IMR-90 (cell line): Measurements from ENCODE around the gene CLCN6. TPM values are rescaled to one million over a fixed set of nuclear protein-coding genes. Genes with fewer than 3 reads are reported as not detected.

Experiments
- ATAC-seq: fragments of 200-7000 bp; cut with Tn5 transposase; 2 replicates; pipeline ENCODE4 v1.9.1; 2020; ENCODE audit warnings: low read depth, mild to moderate bottlenecking, moderate library complexity
- BruUV-seq: library from RNA; stranded (reverse); fragments of 400-500 nt; replicated peaks from 2 replicates; lab custom pipeline; 2021; lab: Mats Ljungman, UMichigan
- CTCF ChIA-PET: fragments of 300-600 bp; formaldehyde crosslinking; extraction: SDS; loops from one replicate; lab custom pipeline; 2021; ENCODE audit warnings: antibody characterized with exemption; lab: Yijun Ruan, JAX
- POLR2A ChIA-PET: fragments of 300-600 bp; sonication (Branson Sonifier 250); formaldehyde crosslinking; loops from one replicate; lab custom pipeline; 2022; ENCODE audit warnings: antibody characterized with exemption; ENCODE audit not compliant: unreplicated experiment; lab: Charles Lee
- DNase-seq: peaks from one replicate; pipeline ENCODE4 v3.0.0; 2013
- H2AFZ ChIP-seq: replicated peaks from 2 replicates; pipeline ENCODE3; 2013; ENCODE audit warnings: low read length, mild to moderate bottlenecking; ENCODE audit not compliant: poor library complexity
- H2AK5ac ChIP-seq: 2 replicates; pipeline ENCODE4 v1.6.1; 2013; ENCODE audit warnings: low read depth, low read length, inconsistent platforms
- H2AK9ac ChIP-seq: replicated peaks from 2 replicates; pipeline ENCODE3; 2013; ENCODE audit warnings: mild to moderate bottlenecking, low read depth, low read length, moderate library complexity; ENCODE audit not compliant: poor library complexity
- H2BK120ac ChIP-seq: 2 replicates; pipeline ENCODE4 v1.6.1; 2013; ENCODE audit warnings: low read depth, low read length, inconsistent platforms
- H2BK15ac ChIP-seq: 3 replicates; pipeline ENCODE4 v1.6.1; 2013; ENCODE audit warnings: low read depth, low read length, inconsistent platforms
- H2BK20ac ChIP-seq: 2 replicates; pipeline ENCODE4 v1.6.1; 2013; ENCODE audit warnings: low read depth, mild to moderate bottlenecking, inconsistent platforms, low read length, moderate library complexity
- H2BK5ac ChIP-seq: 2 replicates; pipeline ENCODE4 v1.6.1; 2013; ENCODE audit warnings: mild to moderate bottlenecking, low read depth, low read length, inconsistent platforms; ENCODE audit not compliant: poor library complexity, severe bottlenecking
- H3K14ac ChIP-seq: replicated peaks from 2 replicates; pipeline ENCODE4 v1.6.1; 2013; ENCODE audit warnings: low read depth, low read length, inconsistent platforms
- H3K18ac ChIP-seq: 2 replicates; pipeline ENCODE4 v1.6.1; 2013; ENCODE audit warnings: low read depth, low read length, control low read depth
- H3K23ac ChIP-seq: 2 replicates; pipeline ENCODE4 v1.6.1; 2013; ENCODE audit warnings: low read depth, low read length, inconsistent platforms
- H3K27ac ChIP-seq: 2 replicates; pipeline ENCODE4 v1.5.1; 2013; ENCODE audit warnings: mild to moderate bottlenecking, control low read depth, low read length; ENCODE audit not compliant: insufficient read depth
- H3K27me3 ChIP-seq: 2 replicates; pipeline ENCODE4 v1.6.1; 2013; ENCODE audit warnings: low read length; ENCODE audit not compliant: control insufficient read depth, insufficient read depth
- H3K36me3 ChIP-seq: 2 replicates; pipeline ENCODE4 v1.6.1; 2013; ENCODE audit warnings: low read length, mixed read lengths; ENCODE audit not compliant: control insufficient read depth, insufficient read depth
- H3K4ac ChIP-seq: 2 replicates; pipeline ENCODE4 v1.6.1; 2013; ENCODE audit warnings: low read depth, low read length, inconsistent platforms
- H3K4me1 ChIP-seq: 2 replicates; pipeline ENCODE4 v1.6.1; 2013; ENCODE audit warnings: low read length, mixed read lengths; ENCODE audit not compliant: control insufficient read depth, insufficient read depth
- H3K4me2 ChIP-seq: 2 replicates; pipeline ENCODE4 v1.6.1; 2013; ENCODE audit warnings: low read depth, mild to moderate bottlenecking, control low read depth, low read length, moderate library complexity
- H3K4me3 ChIP-seq: 2 replicates; pipeline ENCODE4 v1.5.1; 2013; ENCODE audit warnings: low read depth, mild to moderate bottlenecking, control low read depth, low read length, moderate library complexity; ENCODE audit not compliant: insufficient read depth
- H3K56ac ChIP-seq: 2 replicates; pipeline ENCODE4 v1.6.1; 2013; ENCODE audit warnings: low read length, inconsistent platforms; ENCODE audit not compliant: insufficient read depth; ENCODE audit errors: extremely low read depth
- H3K79me1 ChIP-seq, 2 experiments: 2 replicates each; pipeline ENCODE4 v1.6.1; 2013; ENCODE audit warnings: low read length in 2 of 2, inconsistent platforms in 1 of 2, low read depth in 1 of 2
- H3K9ac ChIP-seq: 2 replicates; pipeline ENCODE4 v1.6.1; 2013; ENCODE audit warnings: low read depth, low read length, control low read depth
- H3K9me1 ChIP-seq: 2 replicates; pipeline ENCODE4 v1.6.1; 2013; ENCODE audit warnings: low read length, inconsistent platforms; ENCODE audit not compliant: insufficient read depth
- H3K9me3 ChIP-seq: 2 replicates; pipeline ENCODE4 v1.6.1; 2013; ENCODE audit warnings: low read length; ENCODE audit not compliant: control insufficient read depth, insufficient read depth
- H4K20me1 ChIP-seq: 2 replicates; pipeline ENCODE4 v1.6.1; 2013; ENCODE audit warnings: low read length, inconsistent platforms; ENCODE audit not compliant: insufficient read depth
- H4K5ac ChIP-seq: 2 replicates; pipeline ENCODE4 v1.6.1; 2013; ENCODE audit warnings: mild to moderate bottlenecking, low read depth, low read length, control low read depth
- H4K8ac ChIP-seq, 2 experiments: 2 replicates each; pipeline ENCODE4 v1.6.1; 2013; ENCODE audit warnings: low read depth in 2 of 2, low read length in 2 of 2, control low read depth in 1 of 2, inconsistent platforms in 1 of 2
- H4K91ac ChIP-seq: 2 replicates; pipeline ENCODE4 v1.6.1; 2013; ENCODE audit warnings: low read depth, low read length, inconsistent platforms; ENCODE audit not compliant: insufficient read depth
- BHLHE40 ChIP-seq: fragments of 150-350 bp; IDR thresholded peaks from 2 replicates; pipeline ENCODE4 v1.6.1; 2016; ENCODE audit warnings: mild to moderate bottlenecking, low read depth, low read length
- FOS ChIP-seq: fragments of 150-350 bp; IDR thresholded peaks from 2 replicates; pipeline ENCODE4 v1.6.1; 2016; ENCODE audit warnings: low read depth, low read length
- MXI1 ChIP-seq: IDR thresholded peaks from 2 replicates; pipeline ENCODE4 v1.6.1; 2012; ENCODE audit warnings: low read depth, mild to moderate bottlenecking, low read length, moderate library complexity, borderline replicate concordance
- NFE2L2 ChIP-seq: fragments of 150-350 bp; IDR thresholded peaks from 2 replicates; pipeline ENCODE4 v1.6.1; 2016; ENCODE audit warnings: low read depth, mild to moderate bottlenecking, low read length
- RAD21 ChIP-seq: IDR thresholded peaks from 2 replicates; pipeline ENCODE4 v1.6.1; 2012; ENCODE audit warnings: low read length, improper control_type of control experiment
- WGBS, 2 experiments: methylation state at CpG; one replicate each; pipeline versions ENCODE4 v1.1.5 to v1.1.7; 2013; ENCODE audit warnings: missing lambda C conversion rate in 2 of 2; ENCODE audit not compliant: insufficient read length in 1 of 2; ENCODE audit errors: extremely low coverage in 2 of 2; 5-methylcytosine and 5-hydroxymethylcytosine counted together
- dilution Hi-C: fragments of 300-500 bp; cut with HindIII; formaldehyde crosslinking; loops from one replicate; pipeline ENCODE4 v1.14.3; 2018; ENCODE audit warnings: low sequenced_read_pairs; ENCODE audit not compliant: unreplicated experiment
- in situ Hi-C: fragments of 300-500 bp; cut with MboI; formaldehyde crosslinking; loops from 3 replicates; pipeline ENCODE4 v1.14.3; 2019; ENCODE audit warnings: low sequenced_read_pairs, inconsistent platforms, mixed read lengths
- intact Hi-C: fragments of 100-400 bp; cut with micrococcal nuclease; formaldehyde crosslinking; loops from 2 replicates; pipeline ENCODE4 v1.10.0; 2022
- polyA plus RNA-seq, 3 experiments: library from polyadenylated mRNA; depleted of rRNA; stranded (reverse); fragments of >200 nt; gene quantifications; 2 replicates each; pipeline ENCODE4 v1.2.3, GENCODE V29; 2012; ENCODE audit warnings: low replicate concordance in 1 of 3
- total RNA-seq: library from RNA; depleted of rRNA; stranded (reverse); fragments of >200 nt; gene quantifications from 2 replicates; pipeline ENCODE4 v1.2.3, GENCODE V29; 2012
- TF ChIP-seq, protein P1 (sequence below): conservative IDR thresholded peaks from 2 replicates; pipeline ENCODE4 v1.5.1; 2012; ENCODE audit warnings: mild to moderate bottlenecking, low read depth, low read length, improper control_type of control experiment
- TF ChIP-seq, protein P2 (sequence below): fragments of 150-350 bp; IDR thresholded peaks from 2 replicates; pipeline ENCODE4 v1.6.1; 2017; ENCODE audit warnings: mild to moderate bottlenecking, antibody characterized with exemption, low read length, low read depth

Gene CLCN6
- total and polyA plus RNA-seq, 2 of the 4 experiments (the other 2 are of a cell fraction) = 4.1 to 10.6 TPM

DNA sequence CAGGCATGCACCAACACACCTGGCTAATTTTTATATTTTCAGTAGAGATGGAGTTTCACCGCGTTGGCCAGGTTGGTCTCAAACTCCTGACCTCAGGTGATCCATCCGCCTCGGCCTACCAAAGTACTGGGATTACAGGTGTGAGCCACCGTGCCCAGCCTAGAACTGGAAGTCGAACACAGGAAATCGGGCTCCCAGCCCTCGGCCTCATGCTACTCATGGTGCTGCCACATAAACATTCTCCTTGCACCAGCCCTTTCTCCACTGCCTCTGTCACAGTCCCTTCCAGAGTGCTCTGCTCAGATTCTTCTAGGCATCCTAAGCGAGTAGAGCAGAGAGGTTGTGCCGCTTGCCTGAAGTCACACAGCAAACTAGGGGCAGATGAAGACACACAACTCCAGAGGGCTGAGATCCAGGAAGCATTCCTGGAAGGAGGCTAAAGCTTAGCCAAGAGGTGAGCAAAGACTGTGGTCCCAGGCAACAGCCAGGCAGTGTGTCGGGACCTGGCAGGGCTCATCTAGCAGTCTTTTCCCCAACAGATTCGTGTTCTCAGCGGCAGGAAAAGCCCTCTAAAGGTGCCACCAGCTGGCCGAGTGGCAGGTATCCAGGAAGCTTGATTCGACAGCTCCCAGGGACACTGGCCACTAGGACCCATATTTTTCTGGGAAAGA lies 82.3 kb downstream of the CLCN6 start:
- Histone ChIP-seq H4K91ac (no peak overlapping the region), H2AFZ (no peak overlapping the region), H2BK5ac (no peak overlapping the region), H3K79me1 (no peaks in the 10 kb centered on the region), H4K20me1 (no peaks in the 10 kb centered on the region), H3K4ac (no peak overlapping the region), H2AK5ac (no peak overlapping the region), H4K5ac (no peak overlapping the region), H2BK120ac (no peak overlapping the region), H3K14ac (no peak overlapping the region), H3K23ac (no peak overlapping the region), H2AK9ac (no peak overlapping the region), H3K36me3 (no peaks in the 10 kb centered on the region), H3K4me3 (no peak overlapping the region), H3K4me1 (no peaks in the 10 kb centered on the region), H3K27me3 (peaks cover 49% of the 10 kb centered on the region), H3K9me1 (no peaks in the 10 kb centered on the region), H3K9ac (no peak overlapping the region), H3K56ac (no peak overlapping the region), H3K27ac (no peak overlapping the region), H2BK20ac (no peak overlapping the region), H2BK15ac (no peak overlapping the region), H3K18ac (no peak overlapping the region), H3K4me2 (no peak overlapping the region), H3K9me3 (no peaks in the 10 kb centered on the region), H4K8ac (no peak overlapping the region)
- WGBS, 2 experiments = 51% methylated on average over 11 of the region's 15 CpGs; no CpG with 5 or more reads in 1 of the 2 experiments
- TF ChIP-seq FOS (no peak), BHLHE40 (no peak), NFE2L2 (no peak), MXI1 (no peak), RAD21 (no peak)
- TF ChIP-seq, protein P1, sequence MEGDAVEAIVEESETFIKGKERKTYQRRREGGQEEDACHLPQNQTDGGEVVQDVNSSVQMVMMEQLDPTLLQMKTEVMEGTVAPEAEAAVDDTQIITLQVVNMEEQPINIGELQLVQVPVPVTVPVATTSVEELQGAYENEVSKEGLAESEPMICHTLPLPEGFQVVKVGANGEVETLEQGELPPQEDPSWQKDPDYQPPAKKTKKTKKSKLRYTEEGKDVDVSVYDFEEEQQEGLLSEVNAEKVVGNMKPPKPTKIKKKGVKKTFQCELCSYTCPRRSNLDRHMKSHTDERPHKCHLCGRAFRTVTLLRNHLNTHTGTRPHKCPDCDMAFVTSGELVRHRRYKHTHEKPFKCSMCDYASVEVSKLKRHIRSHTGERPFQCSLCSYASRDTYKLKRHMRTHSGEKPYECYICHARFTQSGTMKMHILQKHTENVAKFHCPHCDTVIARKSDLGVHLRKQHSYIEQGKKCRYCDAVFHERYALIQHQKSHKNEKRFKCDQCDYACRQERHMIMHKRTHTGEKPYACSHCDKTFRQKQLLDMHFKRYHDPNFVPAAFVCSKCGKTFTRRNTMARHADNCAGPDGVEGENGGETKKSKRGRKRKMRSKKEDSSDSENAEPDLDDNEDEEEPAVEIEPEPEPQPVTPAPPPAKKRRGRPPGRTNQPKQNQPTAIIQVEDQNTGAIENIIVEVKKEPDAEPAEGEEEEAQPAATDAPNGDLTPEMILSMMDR = no peak
- TF ChIP-seq, protein P2, sequence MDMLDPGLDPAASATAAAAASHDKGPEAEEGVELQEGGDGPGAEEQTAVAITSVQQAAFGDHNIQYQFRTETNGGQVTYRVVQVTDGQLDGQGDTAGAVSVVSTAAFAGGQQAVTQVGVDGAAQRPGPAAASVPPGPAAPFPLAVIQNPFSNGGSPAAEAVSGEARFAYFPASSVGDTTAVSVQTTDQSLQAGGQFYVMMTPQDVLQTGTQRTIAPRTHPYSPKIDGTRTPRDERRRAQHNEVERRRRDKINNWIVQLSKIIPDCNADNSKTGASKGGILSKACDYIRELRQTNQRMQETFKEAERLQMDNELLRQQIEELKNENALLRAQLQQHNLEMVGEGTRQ = no peak
- in situ Hi-C loops (no loop called here), dilution Hi-C loops (no loop called here), intact Hi-C loops (no loop called here)
- POLR2A ChIA-PET = no interaction called here
- no TSS peak for BruUV-seq
- ATAC-seq (no peak), DNase-seq (no peak)
- CTCF ChIA-PET = no interaction called here
